GM18517 (cell line): Measurements from ENCODE around the gene CAMK1D.

Source experiments
- ATAC-seq: cut with Tn5 transposase; IDR thresholded peaks from one replicate; pipeline ENCODE4 v1.9.1; 2021; ENCODE audit warnings: mild to moderate bottlenecking, moderate library complexity; ENCODE audit not compliant: unreplicated experiment

CAMK1D gene

GRCh38 chr10:12397941-12398340, 48.6 kb downstream of the CAMK1D start:
- no peak for ATAC-seq

- ATAC-seq, result no peak
Measured at GRCh38 chr10:12400266-12400931, 51.1 kb downstream of the CAMK1D start.

- no peak for ATAC-seq
Measured at GRCh38 chr10:12401466-12401865, 52.1 kb downstream of the CAMK1D start.

GRCh38 chr10:12403119-12403518, 53.8 kb downstream of the CAMK1D start:
- ATAC-seq, result no peak

- no peak for ATAC-seq
Measured at GRCh38 chr10:12405342-12406320, 56.3 kb downstream of the CAMK1D start.

GRCh38 chr10:12406764-12407400, 57.5 kb downstream of the CAMK1D start:
- no peak for ATAC-seq

- ATAC-seq, result no peak
Measured at GRCh38 chr10:12408472-12408871, 59.1 kb downstream of the CAMK1D start.

- ATAC-seq, result no peak
Measured at GRCh38 chr10:12409161-12409560, 59.8 kb downstream of the CAMK1D start.

GRCh38 chr10:12409613-12410012, 60.3 kb downstream of the CAMK1D start:
- ATAC-seq, result no peak

GRCh38 chr10:12412666-12413368, 63.5 kb downstream of the CAMK1D start:
- no peak for ATAC-seq

- no peak for ATAC-seq
Measured at GRCh38 chr10:12413369-12413711, 64.0 kb downstream of the CAMK1D start.

- no peak for ATAC-seq
Measured at GRCh38 chr10:12414278-12414989, 65.1 kb downstream of the CAMK1D start.

- no peak for ATAC-seq
Measured at GRCh38 chr10:12416344-12417050, 67.2 kb downstream of the CAMK1D start.

- no peak for ATAC-seq
Measured at GRCh38 chr10:12417331-12417730, 68.0 kb downstream of the CAMK1D start.

GRCh38 chr10:12418000-12418399, 68.7 kb downstream of the CAMK1D start:
- ATAC-seq, result no peak

GRCh38 chr10:12418725-12419261, 69.4 kb downstream of the CAMK1D start:
- ATAC-seq, result no peak

GRCh38 chr10:12419262-12419847, 70.0 kb downstream of the CAMK1D start:
- ATAC-seq, result no peak

- no peak for ATAC-seq
Measured at GRCh38 chr10:12420530-12421120, 71.3 kb downstream of the CAMK1D start.

- ATAC-seq, result no peak
Measured at GRCh38 chr10:12422189-12422588, 72.8 kb downstream of the CAMK1D start.
